Body of pancreas (tissue), 4 donors: ENCODE measurements around the gene AUTS2. TPM values are rescaled to one million over a fixed set of nuclear protein-coding genes. Genes with fewer than 3 reads are reported as not detected.

Experiments used
- ATAC-seq: fragments of 150-250 bp; one replicate; pipeline ENCODE4 v1.9.1; 2016
- DNase-seq, 4 donors: peaks; one replicate each; pipeline ENCODE4 v3.0.0-alpha.2; 2019
- H3K27ac ChIP-seq, 4 donors: fragments of 200-600 bp; sonication (generic); 1 replicate in 3 of 4; 2 replicates in 1 of 4; pipeline versions ENCODE4 v1.5.1 to v1.6.1; 2016 to 2019; ENCODE audit warnings: mild to moderate bottlenecking in 1 of 4, mixed read lengths in 1 of 4, moderate library complexity in 1 of 4
- H3K27me3 ChIP-seq, 2 donors: fragments of 200-600 bp; sonication (generic); one replicate each; pipeline ENCODE4 v1.6.0; 2016; ENCODE audit warnings: mild to moderate bottlenecking in 1 of 2
- H3K36me3 ChIP-seq, 2 donors: fragments of 200-600 bp; sonication (generic); replicated peaks in 1 of 2; 2 replicates each; pipeline ENCODE4 v1.5.1; 2016; ENCODE audit warnings: low read depth in 2 of 2; ENCODE audit not compliant: insufficient read depth in 1 of 2
- H3K4me1 ChIP-seq: fragments of 200-600 bp; sonication (generic); one replicate; pipeline ENCODE4 v1.6.0; 2016
- H3K4me3 ChIP-seq, 2 donors: fragments of 200-600 bp; sonication (generic); 1 replicate in 1 of 2; 2 replicates in 1 of 2; pipeline ENCODE4 v1.5.1; 2016 to 2019
- H3K9me3 ChIP-seq, 3 donors: fragments of 200-600 bp; sonication (generic); 1 replicate in 2 of 3; 2 replicates in 1 of 3; pipeline ENCODE4 v1.5.1; 2016
- POLR2A ChIP-seq, 3 donors: fragments of 450-650 bp; IDR thresholded peaks; one replicate each; pipeline ENCODE4 v1.6.1; 2016; ENCODE audit warnings: antibody characterized with exemption in 3 of 3, mild to moderate bottlenecking in 2 of 3
- WGBS, 2 donors: methylation state at CpG; one replicate each; pipeline ENCODE4 v1.1.5; 2017; 5-methylcytosine and 5-hydroxymethylcytosine counted together
- intact Hi-C: fragments of 100-400 bp; cut with DNase I; formaldehyde crosslinking; loops from one replicate; pipeline ENCODE4 v1.15.1; 2023
- total RNA-seq, 2 donors: library from RNA; depleted of rRNA; stranded (reverse); fragments of >200 nt; gene quantifications; one replicate each; pipeline ENCODE4 v1.1.0, GENCODE V29; 2016
- TF ChIP-seq, protein P1 (sequence below), 7 experiments: fragments of 450-650 bp in 4 of 7; fragments of 200-600 bp in 3 of 7; sonication (generic) in 3 of 7; IDR thresholded peaks; one replicate each; pipeline ENCODE4 v1.5.1; 2016 to 2019; ENCODE audit warnings: antibody characterized with exemption in 7 of 7

The AUTS2 gene
- total RNA-seq, 2 donors from 2014 or later, result 11.7 to 18.5 TPM

- no peak for ATAC-seq
- no peaks in the 10 kb centered on the region for H3K36me3 ChIP-seq
- DNase-seq, result no peak
- 79 to 88% methylated on average over 6 of the region's 6 CpGs for WGBS, 2 donors
- H3K27ac ChIP-seq, result no peak overlapping the region
- no peaks in the 10 kb centered on the region for H3K27me3 ChIP-seq
- no peak for TF ChIP-seq POLR2A (IDR thresholded peaks at IDR 0.05)
- TF ChIP-seq, protein P1, sequence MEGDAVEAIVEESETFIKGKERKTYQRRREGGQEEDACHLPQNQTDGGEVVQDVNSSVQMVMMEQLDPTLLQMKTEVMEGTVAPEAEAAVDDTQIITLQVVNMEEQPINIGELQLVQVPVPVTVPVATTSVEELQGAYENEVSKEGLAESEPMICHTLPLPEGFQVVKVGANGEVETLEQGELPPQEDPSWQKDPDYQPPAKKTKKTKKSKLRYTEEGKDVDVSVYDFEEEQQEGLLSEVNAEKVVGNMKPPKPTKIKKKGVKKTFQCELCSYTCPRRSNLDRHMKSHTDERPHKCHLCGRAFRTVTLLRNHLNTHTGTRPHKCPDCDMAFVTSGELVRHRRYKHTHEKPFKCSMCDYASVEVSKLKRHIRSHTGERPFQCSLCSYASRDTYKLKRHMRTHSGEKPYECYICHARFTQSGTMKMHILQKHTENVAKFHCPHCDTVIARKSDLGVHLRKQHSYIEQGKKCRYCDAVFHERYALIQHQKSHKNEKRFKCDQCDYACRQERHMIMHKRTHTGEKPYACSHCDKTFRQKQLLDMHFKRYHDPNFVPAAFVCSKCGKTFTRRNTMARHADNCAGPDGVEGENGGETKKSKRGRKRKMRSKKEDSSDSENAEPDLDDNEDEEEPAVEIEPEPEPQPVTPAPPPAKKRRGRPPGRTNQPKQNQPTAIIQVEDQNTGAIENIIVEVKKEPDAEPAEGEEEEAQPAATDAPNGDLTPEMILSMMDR (IDR thresholded peaks at IDR 0.05), result no peak
- H3K4me3 ChIP-seq, result no peak overlapping the region
- intact Hi-C loops, result no loop called here
- H3K9me3 ChIP-seq, result no peaks in the 10 kb centered on the region
- no peaks in the 10 kb centered on the region for H3K4me1 ChIP-seq
These were observed 358.3 kb downstream of the AUTS2 start for GRCh38 chr7:69956541-69956940.

DNA sequence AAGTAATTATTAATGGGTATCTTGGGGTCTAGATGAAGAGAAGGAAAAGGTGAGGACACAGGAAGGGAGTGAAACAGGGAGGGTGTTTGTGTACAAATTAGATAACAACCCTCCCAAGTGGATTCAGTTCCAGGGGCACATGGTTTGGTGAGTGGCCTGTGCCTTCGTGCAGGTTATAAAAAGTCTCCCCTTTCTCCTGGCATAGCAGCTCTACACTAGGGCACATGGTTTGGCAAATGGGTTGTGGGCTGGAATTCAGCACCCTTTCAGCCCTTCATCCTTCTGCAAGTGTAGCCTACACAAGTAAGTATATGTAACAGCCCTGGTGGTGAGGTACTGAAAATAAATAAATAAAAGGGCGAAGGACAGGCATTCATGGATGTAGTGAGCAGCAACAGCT lies 359.4 kb downstream of the AUTS2 start:
- peaks cover 9% of the 10 kb centered on the region for H3K4me1 ChIP-seq
- WGBS, 2 donors, result 79 to 90% methylated on average over 2 of the region's 2 CpGs
- H3K4me3 ChIP-seq, result no peak overlapping the region
- DNase-seq (no peak), ATAC-seq (no peak)
- no peaks in the 10 kb centered on the region for H3K9me3 ChIP-seq
- H3K36me3 ChIP-seq, result no peaks in the 10 kb centered on the region
- TF ChIP-seq, protein P1 (IDR thresholded peaks at IDR 0.05), result no peak
- no peak for TF ChIP-seq POLR2A (IDR thresholded peaks at IDR 0.05)
- H3K27me3 ChIP-seq, result no peaks in the 10 kb centered on the region
- H3K27ac ChIP-seq, result no peak overlapping the region
- intact Hi-C loops, result no loop called here

DNA sequence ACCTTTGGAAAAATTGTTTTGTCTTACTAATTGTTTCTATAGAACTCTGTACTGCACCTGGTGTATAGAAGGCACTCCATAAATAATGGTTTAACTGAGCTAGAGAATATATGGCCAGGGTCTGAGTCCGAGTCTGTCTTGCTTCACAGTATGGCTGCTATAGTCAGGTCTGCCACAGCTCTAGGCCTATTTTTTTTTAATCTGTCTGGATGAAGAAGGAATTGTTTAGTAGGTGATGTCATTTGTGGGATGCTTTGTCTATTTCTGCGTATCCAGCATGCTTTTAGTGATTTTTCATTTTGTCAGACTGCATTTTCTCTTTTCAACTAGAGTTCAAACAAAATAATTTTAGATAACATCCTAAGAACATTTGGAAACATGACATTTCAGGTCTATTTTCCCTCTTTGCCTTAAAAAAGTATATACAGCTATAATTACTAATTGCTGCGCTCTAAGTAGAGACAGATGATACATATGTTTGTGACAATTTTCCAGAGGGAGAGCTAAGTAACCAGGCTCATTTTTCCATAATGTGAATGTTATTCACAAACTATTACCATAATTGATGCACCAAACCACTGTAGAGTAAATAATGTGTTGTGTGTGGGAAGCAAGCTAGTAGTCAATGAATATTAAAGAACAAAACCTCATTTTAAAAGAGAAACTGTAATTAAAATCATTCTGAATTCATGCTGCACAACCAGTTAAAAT lies 361.7 kb downstream of the AUTS2 start:
- 91 to 93% methylated on average over 3 of the region's 3 CpGs for WGBS, 2 donors
- no peaks in the 10 kb centered on the region for H3K27me3 ChIP-seq
- no peak for TF ChIP-seq POLR2A (IDR thresholded peaks at IDR 0.05)
- TF ChIP-seq, protein P1 (IDR thresholded peaks at IDR 0.05), result no peak
- intact Hi-C loops, result no loop called here
- H3K4me1 ChIP-seq, result peaks cover 12% of the 10 kb centered on the region
- DNase-seq (no peak), ATAC-seq (no peak)
- no peaks in the 10 kb centered on the region for H3K9me3 ChIP-seq
- H3K27ac ChIP-seq, result no peak overlapping the region
- no peak overlapping the region for H3K4me3 ChIP-seq
- no peaks in the 10 kb centered on the region for H3K36me3 ChIP-seq

- H3K36me3 ChIP-seq, result no peaks in the 10 kb centered on the region
- H3K27me3 ChIP-seq, result no peaks in the 10 kb centered on the region
- intact Hi-C loops, result no loop called here
- H3K27ac ChIP-seq, result no peak overlapping the region
- H3K9me3 ChIP-seq, result no peaks in the 10 kb centered on the region
- H3K4me1 ChIP-seq, result peaks cover 12% of the 10 kb centered on the region
- DNase-seq (no peak), ATAC-seq (no peak)
- TF ChIP-seq, protein P1 (IDR thresholded peaks at IDR 0.05), result no peak
- TF ChIP-seq POLR2A (IDR thresholded peaks at IDR 0.05), result no peak
- no peak overlapping the region for H3K4me3 ChIP-seq
These were observed 363.2 kb downstream of the AUTS2 start for GRCh38 chr7:69961436-69961835.
